HG03565 (cell line): ENCODE measurements around the gene CTRL.
"Not testable (repeated sequence)": the region's sequence is repeated elsewhere in the genome, so short reads cannot be mapped to it uniquely, and the experiment has no call there.

ENCODE experiments used
- ATAC-seq: cut with Tn5 transposase; IDR thresholded peaks from one replicate; pipeline ENCODE4 v1.9.1; 2021; ENCODE audit warnings: mild to moderate bottlenecking, moderate library complexity; ENCODE audit not compliant: unreplicated experiment

CTRL gene

DNA sequence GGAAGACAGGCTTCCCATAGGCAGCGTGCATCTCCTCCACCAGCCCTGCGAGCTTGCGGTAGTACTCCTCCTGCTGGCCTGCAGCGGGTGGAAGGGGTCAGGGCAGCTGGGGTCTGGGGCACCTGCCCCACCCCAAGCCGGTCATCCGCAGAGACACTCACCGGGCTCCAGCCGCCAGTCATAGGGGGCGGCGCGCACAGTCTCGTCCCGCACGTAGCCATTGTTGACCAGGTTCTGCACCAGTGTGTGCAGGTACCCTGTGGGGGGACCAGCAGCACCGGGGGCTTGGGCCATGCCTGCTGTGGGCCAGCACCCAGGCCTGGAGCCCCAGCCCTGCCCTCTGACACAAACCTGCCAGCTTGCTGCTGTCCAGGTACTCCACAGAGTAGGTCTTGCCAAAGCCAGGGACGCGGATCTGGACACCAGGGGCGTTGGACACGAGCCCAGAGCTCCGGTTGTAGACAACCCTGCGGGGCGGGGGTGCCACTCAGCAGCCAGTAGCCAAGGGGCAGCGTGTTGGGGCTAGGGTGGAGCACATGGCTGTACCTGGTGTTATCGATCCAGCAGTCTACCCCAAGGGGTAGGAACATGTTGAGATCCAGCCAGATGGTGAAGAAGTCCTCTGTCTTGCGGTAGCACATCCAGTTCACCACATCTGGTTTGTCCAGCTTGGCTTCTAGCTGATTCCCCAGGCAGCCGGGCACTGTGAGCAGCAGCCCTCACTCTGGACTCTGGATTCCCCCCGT, 11.0 kb upstream of the CTRL start:
- ATAC-seq: no peak

DNA sequence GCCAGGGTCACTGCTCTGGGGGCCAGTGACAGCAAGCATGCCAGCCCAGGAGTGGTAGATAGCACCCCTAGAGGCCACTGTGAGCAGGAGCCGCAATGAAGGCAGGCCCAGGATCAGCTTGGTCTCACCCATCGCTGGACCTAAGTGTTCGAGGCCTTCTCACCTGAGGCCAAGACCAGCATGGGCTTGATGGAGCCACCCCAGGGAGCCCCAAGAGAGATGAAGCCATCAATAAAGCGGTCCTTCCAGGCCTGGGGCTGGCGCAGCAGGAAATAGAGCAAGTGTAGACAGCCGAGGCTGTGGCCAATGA, 10.5 kb upstream of the CTRL start:
- no peak for ATAC-seq

DNA sequence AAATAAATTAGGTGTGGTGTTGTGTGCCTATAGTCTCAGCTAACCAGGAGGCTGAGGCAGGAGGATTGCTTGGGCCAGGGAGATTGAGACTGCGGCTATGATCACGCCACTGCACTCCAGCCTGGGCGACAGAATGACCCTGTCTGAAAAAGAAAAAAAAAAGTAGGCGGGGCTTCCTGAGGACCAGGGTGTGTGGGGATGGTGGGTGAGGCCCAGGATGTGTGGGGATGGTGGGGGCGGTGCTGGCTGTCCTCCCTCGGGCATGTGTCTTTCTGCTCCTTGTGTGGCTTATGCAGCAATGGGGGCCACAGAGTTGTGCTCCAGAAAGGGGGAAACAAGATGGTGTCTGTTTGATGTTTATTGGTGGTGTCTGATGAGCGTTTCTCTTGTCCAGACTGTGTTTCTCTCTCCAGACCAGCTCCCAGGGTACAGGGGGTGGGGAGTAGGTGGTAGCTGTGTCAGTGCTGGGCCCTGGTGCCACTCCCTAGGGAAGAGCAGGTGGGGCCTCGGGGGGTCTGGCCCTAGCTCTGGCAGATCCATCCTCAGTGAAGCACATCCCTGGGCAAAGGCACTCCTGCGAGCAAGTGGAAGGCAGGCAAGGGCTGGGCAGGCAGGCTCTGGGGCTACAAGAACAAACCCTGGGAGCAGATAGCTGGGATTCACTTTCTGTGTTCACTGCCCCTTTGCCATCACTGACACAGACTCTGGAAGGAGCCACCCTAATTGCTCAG, 10.0 kb upstream of the CTRL start:
- ATAC-seq: no peak

DNA sequence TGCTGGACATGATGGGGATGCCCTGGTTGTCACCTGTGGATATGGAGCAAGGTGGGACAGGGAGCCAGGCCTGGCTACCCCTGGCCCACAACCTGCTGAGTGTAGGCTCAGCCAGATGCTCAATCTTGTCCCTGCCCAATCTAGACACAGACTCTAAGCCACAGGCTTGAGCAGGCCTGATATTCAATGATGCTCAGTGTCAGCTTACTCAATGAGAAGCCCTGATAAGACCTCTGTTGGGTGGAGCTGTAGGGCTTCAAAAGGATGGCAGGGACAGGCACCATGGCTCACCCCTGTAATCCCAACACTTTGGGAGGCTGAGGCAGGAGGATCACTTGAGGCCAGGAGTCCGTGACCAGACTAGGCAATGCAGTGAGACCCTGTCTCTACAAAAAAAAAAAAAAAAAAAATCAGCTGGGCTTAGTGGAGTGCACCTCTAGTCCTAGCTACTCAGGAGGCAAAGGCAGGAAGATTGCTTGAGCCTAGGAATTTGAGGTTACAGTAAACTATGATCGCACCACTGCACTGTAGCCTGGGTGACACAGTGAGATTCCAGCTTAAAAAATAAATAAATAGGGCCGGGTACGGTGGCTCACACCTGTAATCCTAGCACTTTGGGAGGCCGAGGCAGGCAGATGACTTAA, 8.9 kb upstream of the CTRL start:
- ATAC-seq: no peak

DNA sequence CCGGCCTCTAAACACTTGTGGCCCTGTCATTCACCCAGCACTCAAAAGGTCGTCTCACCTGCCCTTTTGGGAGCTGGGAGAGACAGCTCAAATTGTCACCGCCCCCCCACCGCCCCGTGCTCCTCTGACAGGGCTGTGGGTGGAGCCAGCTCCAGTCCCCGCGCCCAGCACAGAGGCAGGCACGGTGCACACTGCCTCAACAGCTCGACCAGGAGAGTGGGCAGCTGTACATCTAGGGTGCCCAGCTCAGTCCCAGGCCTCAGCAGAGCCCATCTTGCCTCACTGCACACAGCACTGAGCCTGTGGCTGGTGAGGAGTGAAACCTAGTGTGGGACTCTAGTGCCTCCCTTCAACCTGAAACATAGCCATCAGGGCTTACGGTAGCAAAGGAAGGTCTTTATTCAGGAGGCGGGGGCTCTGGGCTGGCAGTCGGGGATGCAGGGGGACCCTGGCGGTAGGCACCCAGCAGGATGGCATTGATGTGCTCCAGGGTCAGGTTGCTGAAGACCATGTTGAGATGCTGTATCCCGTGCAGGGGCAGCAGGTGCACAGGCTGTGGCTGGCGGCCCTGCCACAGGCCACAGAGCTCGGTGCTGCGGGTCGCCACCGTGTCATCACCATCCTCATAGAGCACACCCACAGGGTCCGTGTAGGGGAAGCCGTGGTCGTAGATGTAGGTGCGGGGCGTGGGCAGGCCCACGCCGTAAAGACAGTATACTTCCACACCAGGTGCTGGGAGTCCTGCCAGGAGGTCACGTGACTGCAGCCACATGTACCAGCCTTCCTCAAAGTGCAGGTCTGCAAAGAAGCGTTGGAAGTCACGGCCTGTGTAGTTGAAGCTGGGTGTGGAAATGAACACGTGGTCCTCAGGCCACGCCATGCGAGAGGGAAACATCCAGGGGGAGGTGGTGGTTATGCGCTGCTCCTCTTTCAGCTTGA, 8.1 kb upstream of the CTRL start:
- ATAC-seq: no peak

DNA sequence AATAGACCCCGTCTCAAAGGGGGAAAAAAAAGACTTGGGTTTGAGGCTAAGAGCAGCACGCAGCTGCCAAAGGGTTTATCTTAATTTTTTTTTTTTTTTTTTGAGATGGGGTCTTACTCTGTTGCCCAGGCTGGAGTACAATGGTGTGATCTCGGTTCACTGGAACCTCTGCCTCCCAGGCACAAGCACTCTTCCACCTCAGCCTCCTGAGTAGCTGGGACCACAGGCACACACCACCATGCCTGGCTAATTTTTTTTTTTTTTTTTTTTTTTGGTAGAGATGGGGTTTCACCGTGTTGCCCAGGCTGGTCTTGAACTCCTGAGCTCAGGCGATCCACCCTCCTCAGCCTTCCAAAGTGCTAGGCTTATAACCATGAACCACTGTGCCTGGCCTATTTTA, 6.1 kb upstream of the CTRL start:
- ATAC-seq: not testable (repeated sequence)

DNA sequence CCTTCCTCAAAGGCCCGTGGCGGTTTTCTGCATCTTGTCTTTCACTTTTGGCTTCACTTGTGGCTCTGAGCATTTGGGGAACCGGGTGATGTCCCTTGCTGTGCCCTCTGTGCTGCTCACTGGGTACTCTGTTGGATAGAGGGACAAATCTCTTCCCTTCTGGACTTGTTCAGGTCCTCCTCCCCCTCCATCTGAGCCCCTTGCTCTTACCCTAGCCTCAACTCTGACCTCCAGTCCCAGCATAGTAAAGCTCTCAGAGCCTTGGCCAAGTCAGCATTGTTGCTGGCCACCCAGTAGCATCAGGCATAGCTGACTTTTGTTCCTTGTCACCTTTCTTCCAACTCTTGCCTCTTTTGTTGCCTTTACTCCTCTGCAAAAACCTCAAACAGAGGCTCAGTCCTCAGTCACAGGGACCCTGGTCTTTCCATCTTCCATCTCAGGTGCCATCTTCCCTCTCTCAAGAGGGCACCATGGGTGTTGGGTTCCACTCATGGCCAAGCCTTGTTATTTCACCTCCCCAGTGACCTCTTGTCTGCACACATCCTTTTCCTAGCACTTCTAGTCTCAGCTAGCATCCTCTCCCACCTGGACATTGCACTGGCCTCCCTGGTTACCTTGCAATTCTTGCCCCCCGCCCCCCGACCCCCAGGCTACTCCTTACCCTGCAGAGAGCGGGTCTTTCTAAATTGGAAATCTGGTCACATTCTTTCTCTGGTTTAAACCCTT, 5.4 kb upstream of the CTRL start:
- peak; percentile 47 for ATAC-seq

DNA sequence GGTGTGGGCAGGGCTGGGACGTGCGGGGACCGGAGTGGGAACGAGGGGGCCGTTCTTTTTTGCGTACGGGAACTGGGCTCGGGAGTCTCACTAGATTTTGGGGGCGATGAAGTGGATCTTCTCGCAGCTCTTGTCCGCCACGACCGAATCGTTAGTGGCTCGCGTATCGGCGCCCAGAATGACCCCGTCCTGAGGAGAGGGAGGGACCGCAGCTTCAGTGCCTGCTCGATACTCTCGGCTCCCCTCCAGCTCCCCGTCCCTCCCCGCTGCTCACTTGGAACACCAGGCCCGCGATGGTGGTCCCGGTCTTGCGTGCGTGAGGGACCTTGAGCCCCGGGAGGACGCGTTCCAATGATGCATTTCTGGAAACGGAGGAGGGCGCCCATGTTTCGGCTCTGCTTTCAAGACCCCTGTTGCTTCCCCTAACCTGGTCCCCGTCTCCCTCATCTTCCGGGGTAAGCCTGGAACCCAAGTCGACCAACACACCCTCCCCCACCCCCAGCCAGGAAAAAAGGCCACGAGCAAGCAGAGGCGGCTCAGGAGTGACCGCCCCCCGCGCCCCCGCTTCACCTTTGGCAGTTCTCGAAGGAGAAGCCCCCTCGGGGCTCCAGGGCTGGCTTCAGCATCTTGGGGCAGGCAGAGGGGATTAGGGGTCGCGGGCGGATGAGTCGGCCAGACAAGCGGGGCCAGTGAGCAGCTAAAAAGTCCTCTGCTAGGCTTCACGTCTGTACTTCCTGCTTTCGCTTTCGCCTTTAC, 4.6 kb upstream of the CTRL start, which contains the start of gene PSMB10:
Gene PSMB10 (minus strand): TSS at position 727 of the 756 bp plus-strand sequence. CDS start 101 bp downstream, at position 626.
- no peak for ATAC-seq

DNA sequence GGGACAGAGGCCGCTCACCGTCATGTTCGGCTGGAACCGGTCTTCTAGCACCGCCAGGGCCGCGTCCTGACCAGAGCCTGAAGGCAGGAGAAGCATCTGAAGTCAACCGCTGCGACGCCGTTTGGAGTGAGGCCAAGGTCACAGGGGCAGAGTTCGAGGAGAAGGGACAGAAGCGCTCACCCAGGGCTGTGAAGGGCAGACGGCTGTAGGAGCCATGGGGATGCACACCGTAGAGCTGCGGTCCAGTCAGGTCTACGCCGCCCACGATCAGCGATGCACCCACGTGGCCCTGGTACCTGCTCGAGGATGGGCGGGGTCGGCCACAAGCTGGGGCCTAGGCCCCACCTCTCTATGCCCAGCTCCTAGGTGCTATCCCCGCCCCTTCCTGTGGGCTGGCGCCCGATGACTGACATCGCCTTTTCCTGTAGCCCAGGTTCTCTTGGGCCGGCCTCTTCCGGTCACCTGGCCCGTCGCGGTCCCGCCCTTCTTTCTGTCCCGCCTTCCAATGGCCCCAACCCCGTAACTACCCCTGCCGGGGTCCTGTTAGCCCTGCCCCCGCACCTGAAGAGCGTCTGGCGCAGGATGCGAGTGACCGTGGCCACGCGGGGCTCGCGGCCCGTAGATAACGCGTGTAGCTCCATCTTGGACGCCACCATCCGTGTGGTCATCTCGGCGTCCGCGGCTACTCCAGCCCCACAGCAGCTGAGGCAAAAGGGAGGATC, 3.9 kb upstream of the CTRL start:
- peak; percentile 80 for ATAC-seq

DNA sequence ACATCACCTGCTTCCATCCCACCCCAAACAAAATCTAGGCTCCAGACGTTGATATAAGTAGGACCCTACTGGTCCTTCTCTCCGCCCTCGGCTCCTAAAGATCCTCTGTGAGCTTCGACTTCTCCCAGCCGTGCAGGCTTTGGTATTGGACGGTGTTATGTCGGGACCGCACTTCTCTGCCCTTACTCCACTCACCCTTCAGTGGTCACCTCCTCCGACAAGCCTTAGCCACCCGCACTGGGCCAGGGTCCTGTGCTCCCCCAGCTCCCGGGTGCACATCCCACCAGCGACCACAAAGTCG, 3.4 kb upstream of the CTRL start:
- ATAC-seq: no peak

DNA sequence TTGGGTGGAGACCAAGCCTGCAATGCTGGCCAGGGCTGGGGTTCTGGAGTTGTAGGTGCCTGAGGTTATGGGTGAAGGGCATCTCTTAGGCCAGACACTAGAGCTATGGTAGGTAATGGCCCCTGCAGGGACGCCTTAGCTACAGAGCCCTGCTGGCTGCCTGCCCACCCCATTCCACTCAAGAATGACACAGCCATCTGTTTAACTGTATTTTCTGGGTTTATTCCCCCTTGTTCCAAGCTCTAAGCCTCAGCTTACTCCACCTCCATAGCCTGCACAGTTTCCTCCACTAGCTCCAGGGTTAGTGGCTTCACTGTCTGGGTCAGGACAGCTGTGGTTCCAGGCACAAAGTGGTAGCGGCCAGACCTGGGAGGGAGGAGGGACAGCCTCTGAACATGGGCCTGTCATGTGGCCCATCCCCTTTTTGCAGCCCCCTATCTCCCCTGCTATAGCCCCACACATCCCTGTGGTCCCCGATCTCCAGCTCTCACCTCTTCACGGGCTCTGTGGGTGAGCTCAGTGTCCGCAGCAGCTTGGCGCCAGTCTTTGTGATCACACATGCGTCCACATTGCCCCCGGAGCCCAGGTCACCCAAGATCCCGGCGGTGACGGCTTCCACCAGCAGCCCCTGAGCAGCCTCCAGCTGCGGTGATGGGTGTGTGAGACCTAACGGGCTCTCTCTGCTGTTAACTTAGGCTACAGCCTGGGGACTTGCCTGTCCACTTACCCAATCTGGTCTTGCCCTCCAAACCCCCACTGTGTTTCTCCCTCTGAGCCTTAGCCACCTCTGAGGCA, 2.8 kb upstream of the CTRL start:
- ATAC-seq: no peak

DNA sequence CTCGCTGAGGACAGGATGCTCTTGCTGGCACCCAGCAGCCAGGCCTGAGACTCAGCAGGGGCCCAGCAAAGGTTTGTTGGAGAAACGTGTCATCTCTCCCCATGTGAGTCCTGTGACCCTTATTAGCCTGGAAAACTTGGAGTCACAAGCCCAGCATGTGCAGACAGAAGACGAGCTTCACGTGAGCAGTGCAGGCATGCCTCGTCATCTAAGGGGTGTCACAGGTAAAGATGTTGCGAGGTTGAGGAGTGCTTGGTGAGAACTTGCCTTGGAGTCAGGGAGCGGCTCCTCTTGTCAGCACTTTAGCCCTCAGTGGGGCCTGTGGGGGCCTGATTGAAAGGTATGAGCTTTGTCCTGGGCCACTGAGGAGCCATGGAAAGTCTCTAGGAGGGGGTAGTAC, 2.1 kb upstream of the CTRL start:
- ATAC-seq: no peak

DNA sequence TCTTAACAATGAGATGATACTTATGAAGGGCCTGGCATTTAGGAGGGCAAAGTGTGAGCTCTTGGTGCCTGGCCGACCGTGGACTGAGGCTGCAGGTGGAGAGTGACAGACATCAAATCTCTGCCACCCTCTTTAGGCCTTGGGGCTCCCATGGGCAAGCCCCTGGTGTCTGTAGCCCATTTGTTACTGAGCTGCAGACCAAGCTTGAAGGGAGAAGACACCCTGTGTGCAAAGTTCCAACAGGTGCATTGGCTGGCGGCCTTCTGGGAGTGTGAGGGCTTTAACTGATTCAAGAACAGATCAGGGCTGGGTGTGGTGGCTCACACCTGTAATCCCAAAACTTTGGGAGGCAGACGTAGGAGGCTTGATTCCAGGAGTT, 789 bp upstream of the CTRL start:
- ATAC-seq: no peak

DNA sequence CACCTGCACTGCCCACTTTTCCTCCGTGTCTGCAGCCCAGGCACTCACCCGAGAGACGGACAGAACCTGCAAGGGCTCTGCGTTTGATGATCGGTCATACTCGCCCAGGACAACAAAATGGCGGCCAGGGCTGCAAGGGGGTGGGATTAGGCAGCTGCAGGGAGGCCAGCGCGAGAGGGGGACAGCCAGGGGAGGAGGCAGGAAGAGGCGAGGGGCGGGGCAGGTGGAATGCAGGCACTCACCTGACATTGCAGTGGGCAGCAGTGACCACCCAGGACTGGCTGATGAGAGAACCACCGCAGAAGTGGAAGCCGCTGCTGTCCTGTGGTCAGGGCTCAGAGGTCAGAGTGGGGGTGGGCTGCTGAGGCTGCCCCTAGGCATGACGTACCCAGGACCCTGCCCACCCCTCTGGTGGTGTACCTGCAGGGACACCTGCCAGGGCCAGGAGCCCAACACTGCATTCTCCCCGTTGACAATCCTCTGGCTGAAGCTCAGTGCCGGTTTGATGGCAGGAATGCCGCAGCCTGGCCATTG, 917 bp downstream of the CTRL start:
- no peak for ATAC-seq

DNA sequence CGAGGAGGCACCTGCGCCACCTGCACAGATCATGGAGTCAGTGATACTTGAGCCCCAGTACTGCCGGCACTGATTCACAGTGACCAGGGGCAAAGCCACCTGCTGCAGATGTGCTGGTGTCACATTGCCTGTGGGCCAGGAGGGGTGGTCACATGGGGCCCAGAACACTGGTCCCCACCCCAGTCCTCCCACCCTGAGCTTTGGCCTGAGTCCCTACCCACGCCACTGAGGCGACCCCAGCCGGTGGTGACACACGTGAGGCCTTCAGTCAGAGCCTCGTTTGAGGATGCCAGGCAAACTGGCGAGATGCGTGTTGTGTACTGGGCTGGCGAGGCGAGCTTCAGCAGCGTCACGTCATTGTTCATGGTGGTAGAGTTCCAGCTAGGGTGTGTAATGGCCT, 1.5 kb downstream of the CTRL start:
- no peak for ATAC-seq

DNA sequence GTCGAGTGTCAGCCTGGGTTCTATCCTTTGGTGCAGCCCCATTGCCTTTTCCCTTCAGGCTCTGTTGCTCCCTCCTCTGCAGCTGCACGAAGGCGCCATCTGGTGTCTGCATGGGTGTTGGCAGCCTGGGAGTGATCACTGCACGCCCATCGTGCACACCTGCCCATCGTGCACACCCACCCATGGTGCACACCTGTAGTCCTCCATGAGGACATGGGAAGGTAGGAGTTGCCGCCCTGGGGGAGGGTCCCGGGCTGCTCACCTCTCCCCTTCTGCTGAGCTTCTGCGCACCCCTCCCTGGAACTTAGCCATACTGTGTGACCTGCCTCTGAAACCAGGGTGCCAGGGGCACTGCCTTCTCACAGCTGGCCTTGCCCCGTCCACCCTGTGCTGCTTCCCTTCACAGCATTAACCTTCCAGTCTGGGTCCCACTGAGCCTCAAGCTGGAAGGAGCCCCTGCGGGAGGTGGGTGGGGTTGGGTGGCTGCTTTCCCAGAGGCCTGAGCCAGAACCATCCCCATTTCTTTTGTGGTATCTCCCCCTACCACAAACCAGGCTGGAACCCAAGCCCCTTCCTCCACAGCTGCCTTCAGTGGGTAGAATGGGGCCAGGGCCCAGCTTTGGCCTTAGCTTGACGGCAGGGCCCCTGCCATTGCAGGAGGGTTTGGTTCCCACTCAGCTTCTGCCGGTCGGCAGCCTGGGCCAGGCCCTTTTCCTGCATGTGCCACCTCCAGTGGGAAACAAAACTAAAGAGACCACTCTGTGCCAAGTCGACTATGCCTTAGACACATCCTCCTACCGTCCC, 2.9 kb downstream of the CTRL start:
- no peak for ATAC-seq

DNA sequence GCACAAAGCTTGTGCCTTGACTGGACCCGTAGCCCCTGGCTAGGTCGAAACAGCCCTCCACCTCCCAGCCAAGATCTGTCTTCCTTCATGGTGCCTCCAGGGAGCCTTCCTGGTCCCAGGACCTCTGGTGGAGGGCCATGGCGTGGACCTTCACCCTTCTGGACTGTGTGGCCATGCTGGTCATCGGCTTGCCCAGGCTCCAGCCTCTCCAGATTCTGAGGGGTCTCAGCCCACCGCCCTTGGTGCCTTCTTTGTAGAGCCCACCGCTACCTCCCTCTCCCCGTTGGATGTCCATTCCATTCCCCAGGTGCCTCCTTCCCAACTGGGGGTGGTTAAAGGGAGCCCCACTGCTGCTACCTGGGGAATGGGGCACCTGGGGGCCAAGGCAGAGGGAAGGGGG, 3.5 kb downstream of the CTRL start:
- ATAC-seq: no peak
